Stimulated activated CD4-positive, alpha-beta T cell treated with anti-CD3 and anti-CD28 coated beads, Interleukin-4, amount 100 ng/mL, for 48 hours (primary cell): ENCODE measurements around the gene CLMN.
"Not testable (repeated sequence)": the region's sequence is repeated elsewhere in the genome, so short reads cannot be mapped to it uniquely, and the experiment has no call there.

Experiments
- DNase-seq, 2 donors: peaks; one replicate each; pipeline ENCODE4 v3.0.0-alpha.2; 2020; ENCODE audit warnings: low read depth in 2 of 2

The CLMN gene

GRCh38 chr14:95138455-95138854 is 181.3 kb downstream of the CLMN start:
- DNase-seq, result not testable (repeated sequence)

- DNase-seq, result no peak
These were observed 181.9 kb downstream of the CLMN start for GRCh38 chr14:95137804-95138167.

- no peak for DNase-seq
These were observed 182.4 kb downstream of the CLMN start for GRCh38 chr14:95137164-95137803.

- DNase-seq, result no peak
These were observed 183.1 kb downstream of the CLMN start for GRCh38 chr14:95136631-95137030.

- no peak for DNase-seq
These were observed 185.3 kb downstream of the CLMN start for GRCh38 chr14:95134304-95134933.

GRCh38 chr14:95133282-95133681 is 186.4 kb downstream of the CLMN start:
- no peak for DNase-seq

- no peak for DNase-seq
These were observed 186.9 kb downstream of the CLMN start for GRCh38 chr14:95132760-95133159.
